Measurements from ENCODE around the gene SLC6A20.
"Not testable (repeated sequence)": the region's sequence is repeated elsewhere in the genome, so short reads cannot be mapped to it uniquely, and the experiment has no call there.

SLC6A20 gene

DNA sequence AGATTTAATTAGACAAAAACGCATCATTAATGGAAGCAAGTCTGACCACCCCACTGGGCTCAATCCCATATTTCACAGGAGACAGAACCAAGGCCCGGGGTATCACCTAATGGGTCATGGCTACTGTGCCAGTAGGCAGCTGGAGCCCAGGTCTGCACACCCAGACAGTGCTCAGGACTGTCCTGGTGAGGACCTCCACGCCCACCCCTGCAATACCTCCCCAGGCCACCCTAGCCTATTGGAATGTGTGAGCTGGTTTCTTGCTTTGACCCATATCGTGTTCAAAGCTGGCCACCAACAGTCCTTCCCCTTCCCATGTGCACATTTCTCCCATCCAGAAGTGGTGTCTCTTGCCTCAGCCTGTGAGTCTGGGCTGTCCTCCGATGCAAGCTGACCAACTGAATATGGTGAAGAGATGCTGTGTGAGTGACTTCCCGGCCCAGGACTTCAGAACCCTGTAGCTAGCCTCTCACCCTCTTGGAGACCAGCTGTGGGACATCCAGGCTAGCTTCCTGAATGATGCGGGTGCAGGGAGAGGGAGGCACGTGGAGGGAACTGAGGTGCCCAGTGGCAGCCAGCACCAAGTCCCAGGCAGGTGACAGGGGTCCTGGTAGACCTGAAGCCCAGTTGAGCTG is 19.1 kb downstream of the SLC6A20 start:
- no peak for DNase-seq

DNA sequence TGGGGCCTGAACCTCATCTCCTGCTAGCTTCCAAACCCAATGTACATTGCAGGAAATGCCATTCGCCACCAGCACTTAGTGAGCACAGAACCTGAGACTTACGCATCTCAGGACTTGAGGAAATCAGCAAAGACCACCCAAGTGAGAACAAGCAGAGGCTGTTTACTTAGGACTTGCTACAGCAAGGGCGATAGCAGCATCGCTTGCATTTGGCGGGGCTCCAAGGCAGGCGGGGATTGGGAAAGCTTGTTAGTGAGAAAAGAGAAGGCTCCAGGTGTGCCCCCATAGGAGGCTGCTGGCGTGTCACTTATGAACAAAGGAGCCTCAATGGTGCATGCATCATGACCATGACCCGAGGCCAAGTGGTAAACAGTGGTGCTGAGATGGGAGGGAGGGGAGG is 19.7 kb downstream of the SLC6A20 start:
- no peak for DNase-seq

DNA sequence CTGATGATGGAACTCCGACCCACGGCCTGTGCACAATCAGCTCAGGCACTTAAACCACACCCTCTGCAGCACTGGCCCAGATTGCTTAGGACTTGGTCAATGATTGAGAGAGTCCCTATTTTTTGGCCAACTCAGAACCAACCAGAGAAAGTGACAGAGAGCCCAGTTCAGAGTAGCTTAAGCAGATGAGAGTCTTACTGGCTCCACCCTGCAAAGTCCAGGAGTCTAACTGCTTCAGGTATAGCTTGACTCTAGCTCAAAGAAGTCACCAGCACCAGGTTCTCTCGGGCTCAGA is 20.1 kb downstream of the SLC6A20 start:
- DNase-seq: no peak

GRCh38 chr3:45775571-45776300 is 20.6 kb downstream of the SLC6A20 start:
- DNase-seq: no peak

GRCh38 chr3:45774581-45775521 is 21.5 kb downstream of the SLC6A20 start:
- DNase-seq: no peak

DNA sequence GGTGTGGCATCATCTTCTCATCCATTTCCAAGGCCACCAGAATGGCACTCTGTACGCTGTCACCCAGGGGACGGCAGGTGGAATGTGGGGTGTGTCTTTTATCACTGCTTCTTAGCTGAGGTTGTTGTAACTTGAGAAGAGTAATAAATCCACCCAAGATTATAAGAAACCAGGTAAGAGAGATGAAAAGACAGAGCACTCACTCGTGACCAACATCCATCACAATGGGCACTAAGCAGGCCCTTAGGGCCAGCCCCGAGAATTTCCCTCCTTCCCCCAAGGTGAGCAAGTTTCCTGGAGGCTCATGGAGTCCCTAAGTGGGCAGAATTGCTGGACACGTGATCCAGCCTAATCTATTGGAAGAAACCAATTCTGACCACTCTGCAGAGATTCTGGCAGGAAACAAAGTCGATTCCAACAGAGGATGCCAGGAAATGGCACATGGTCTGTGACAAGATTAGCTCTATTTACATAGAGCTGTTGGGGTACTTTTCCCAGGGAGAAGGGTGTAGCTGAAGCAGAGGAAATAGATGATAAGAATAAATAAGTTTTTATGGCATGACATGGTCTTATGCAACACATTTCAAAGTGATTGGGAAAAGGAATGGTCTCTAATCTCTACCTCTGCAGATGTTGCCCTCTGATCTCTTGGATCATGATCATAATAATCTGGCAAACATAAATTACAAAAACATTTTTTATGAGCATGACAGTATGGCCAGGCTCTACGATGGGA is 22.5 kb downstream of the SLC6A20 start:
- no peak for DNase-seq

DNA sequence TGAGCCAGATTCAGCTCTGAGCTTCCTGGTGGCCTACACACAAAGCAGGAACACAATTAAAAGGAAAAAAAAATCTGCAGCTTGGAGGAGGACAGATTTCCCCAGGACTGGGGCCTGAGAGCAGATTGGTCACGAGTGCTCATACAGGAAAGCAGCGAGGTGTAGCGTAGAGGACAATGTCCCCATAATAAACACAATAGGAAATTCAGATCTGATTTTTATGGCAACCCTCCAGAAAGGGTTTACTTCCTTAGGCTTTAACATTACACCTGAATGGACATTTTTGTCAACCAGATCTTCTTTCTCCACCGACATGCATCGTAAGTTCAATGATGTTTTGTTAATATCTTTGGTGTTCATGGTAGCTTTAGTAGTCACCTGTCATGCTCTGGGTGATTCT is 23.3 kb downstream of the SLC6A20 start:
- no peak for DNase-seq

GRCh38 chr3:45772341-45773035 is 23.8 kb downstream of the SLC6A20 start:
- DNase-seq: peak; percentile 25

DNA sequence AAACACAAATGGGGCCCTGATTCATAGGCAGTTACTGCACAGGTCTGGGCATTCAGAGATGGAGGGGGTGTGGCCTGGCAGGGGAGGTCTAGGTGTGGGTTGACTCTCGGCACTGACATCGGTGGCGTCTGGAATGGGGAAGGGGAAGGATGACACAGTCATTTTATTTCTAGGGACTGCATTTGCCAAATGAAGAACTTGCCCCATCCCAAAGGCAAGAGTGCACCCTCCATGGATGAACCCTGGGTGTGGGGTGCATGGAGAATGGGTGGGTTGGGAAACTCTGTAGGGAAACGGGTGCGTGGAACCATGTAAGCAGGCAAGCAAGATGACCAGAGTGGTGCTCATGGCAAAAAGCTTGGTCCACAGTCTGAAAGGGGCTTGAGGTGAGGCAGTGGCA is 24.5 kb downstream of the SLC6A20 start:
- DNase-seq: no peak

DNA sequence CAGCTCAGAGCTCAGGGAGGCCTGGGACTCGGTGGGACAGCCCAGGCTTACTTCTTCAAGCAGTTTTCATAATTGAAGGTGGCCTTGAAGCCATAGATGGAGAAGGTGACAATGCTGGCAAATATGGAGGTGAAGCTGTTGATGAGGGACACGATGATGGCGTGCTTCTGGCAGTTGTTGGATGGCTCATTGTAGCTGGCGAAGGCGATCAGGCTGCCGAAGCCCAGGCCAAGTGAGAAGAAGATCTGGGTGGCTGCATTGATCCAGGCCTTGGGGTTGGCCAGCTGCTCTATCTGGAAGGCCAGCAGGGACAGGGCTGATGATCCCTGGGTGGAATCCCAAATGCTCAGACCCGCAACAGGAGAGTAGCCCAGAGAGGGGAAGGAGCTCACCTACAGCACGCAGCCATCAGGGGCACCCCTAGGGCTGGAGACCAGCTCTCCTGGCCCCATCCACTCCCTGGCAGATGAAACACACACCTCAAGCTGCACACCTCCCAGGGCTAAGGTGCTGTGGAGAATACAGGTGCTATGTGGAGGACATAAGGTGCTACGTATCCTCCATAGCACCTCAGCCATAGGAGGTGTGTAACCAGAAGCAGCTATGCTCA is 25.1 kb downstream of the SLC6A20 start:
- DNase-seq: no peak

- no peak for DNase-seq
These were observed 30.4 kb downstream of the SLC6A20 start for GRCh38 chr3:45765958-45766357.

DNA sequence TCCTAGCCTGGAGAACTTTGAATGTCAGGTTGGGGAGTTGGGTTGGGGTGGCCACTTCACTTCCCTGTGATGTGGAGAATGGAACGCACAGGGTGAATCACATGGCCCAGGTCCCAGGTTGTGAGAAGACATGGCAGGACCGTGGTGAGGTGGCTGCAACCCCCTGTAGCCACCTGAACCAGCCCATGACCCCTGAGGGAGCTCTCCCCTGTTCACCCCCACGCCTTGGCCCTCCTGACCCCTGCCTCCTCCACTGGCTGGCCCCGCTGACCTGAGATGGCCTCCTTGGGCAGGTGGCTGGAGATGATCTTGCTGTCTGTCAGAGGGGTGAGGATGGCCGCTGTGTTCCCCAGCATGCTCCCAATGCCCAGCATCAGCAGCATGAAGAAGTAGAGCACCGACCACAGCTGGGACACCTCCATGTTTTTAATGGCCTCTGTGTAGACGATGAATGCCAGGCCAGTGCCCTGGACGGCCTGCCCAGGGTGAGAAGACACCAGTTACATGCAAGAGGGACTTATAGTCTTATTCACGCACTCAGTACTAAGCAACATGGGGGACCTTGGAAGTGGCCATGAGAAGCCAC is 31.0 kb downstream of the SLC6A20 start:
- no peak for DNase-seq

GRCh38 chr3:45763303-45763675 is 33.0 kb downstream of the SLC6A20 start:
- DNase-seq: no peak

DNA sequence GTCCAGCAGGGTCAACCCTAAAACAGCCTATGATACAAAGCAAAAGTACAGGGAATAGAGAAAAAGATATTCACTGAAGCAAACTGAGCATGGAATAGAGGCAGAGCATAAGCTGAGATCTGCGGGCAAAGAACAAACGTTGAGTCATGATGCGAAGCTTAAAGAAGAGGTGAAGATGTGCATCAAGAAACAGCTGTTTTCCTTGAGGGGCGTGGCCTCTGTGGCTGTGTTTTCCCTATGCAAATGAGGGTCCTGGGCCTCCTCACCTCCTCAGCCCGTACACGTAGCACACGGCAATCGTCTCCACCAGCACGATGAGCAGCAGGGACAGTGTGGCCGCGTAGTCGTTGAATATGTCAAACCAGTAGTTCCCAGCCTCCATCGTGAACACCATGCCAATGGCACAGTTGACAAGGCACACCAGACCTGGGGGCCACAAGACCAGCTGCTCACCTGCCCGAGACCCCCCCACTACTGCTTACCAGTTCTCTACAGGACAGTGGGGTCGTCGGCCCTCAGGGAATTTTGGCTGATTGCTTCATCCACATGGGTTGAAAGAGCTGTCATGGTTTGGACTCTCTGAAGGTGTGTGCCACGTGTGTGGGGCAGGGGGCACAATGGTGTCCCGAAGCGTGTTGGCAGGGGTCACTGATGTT is 33.6 kb downstream of the SLC6A20 start:
- DNase-seq: no peak

- DNase-seq: no peak
These were observed 34.5 kb downstream of the SLC6A20 start for GRCh38 chr3:45761831-45762230.

- DNase-seq: peak; percentile 57
These were observed 35.2 kb downstream of the SLC6A20 start for GRCh38 chr3:45760878-45761711.

GRCh38 chr3:45759851-45760250 is 36.5 kb downstream of the SLC6A20 start:
- DNase-seq: no peak

DNA sequence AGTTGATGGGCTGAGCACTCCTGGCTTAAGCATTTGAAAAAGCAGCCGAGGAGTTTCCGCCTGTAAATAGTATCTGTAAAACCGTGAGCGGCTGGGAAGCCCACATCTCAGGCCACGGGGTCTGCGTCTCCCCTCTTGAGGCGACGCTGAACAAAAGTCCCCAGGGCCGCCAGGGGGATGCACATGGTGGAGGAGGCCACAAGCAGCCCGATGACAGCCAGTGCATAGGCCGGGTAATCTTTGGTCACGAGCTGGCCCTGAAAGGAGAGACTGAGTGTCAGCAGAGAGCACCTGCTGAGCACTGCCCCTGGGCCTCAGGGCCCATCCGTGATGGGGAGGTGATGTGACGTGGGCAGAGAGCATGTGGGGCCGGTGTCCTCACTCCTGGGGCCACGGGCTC is 37.5 kb downstream of the SLC6A20 start:
- DNase-seq: no peak

- not testable (repeated sequence) for DNase-seq
These were observed 39.2 kb downstream of the SLC6A20 start for GRCh38 chr3:45757141-45757540.

GRCh38 chr3:45756055-45756454 is 40.3 kb downstream of the SLC6A20 start:
- DNase-seq: no peak
